Neural cell (in vitro differentiated cells): ENCODE data around the gene C5orf46. TPM values are rescaled to one million over a fixed set of nuclear protein-coding genes. Genes with fewer than 3 reads are reported as not detected.

ENCODE experiments used
- H2AFZ ChIP-seq: fragments of 200-600, 300-800 bp; sonication (generic), shearing (Covaris generic); 2 replicates; pipeline ENCODE4 v1.6.0; 2014; ENCODE audit warnings: low read depth, mild to moderate bottlenecking, antibody characterized with exemption, low read length, moderate library complexity
- H3F3A ChIP-seq: fragments of 200-600 bp; shearing (Covaris generic); 2 replicates; pipeline ENCODE4 v1.6.1; 2016; ENCODE audit warnings: mild to moderate bottlenecking, moderate library complexity, mixed read lengths, antibody characterized with exemption, low read length; ENCODE audit not compliant: insufficient read depth, poor library complexity, severe bottlenecking
- H3K27ac ChIP-seq: fragments of 200-600, 300-800 bp; sonication (generic), shearing (Covaris generic); 2 replicates; pipeline ENCODE4 v1.5.1; 2014; ENCODE audit warnings: mild to moderate bottlenecking, low read length, moderate library complexity
- H3K27me3 ChIP-seq: fragments of 300-800, 200-600 bp; sonication (generic), shearing (Covaris generic); 2 replicates; pipeline ENCODE4 v1.6.0; 2014; ENCODE audit warnings: mild to moderate bottlenecking, low read depth, low read length, moderate library complexity; ENCODE audit not compliant: insufficient read depth
- H3K36me3 ChIP-seq: fragments of 300-800, 200-600 bp; sonication (generic), shearing (Covaris generic); 2 replicates; pipeline ENCODE4 v1.5.1; 2014; ENCODE audit warnings: mild to moderate bottlenecking, antibody characterized with exemption, low read length, moderate library complexity; ENCODE audit not compliant: insufficient read depth
- H3K4me2 ChIP-seq: fragments of 300-800, 200-600 bp; sonication (generic), shearing (Covaris generic); 2 replicates; pipeline ENCODE4 v1.6.0; 2014; ENCODE audit warnings: mild to moderate bottlenecking, low read length
- H3K4me3 ChIP-seq: fragments of 300-800, 200-600 bp; sonication (generic), shearing (Covaris generic); 2 replicates; pipeline ENCODE4 v1.5.1; 2014; ENCODE audit warnings: mild to moderate bottlenecking, low read length, moderate library complexity
- H3K79me2 ChIP-seq: fragments of 200-600 bp; shearing (Covaris generic); replicated peaks from 2 replicates; pipeline ENCODE4 v1.6.0; 2014; ENCODE audit warnings: mild to moderate bottlenecking, low read length, moderate library complexity; ENCODE audit not compliant: insufficient read depth
- H3K9ac ChIP-seq: fragments of 300-800, 200-600 bp; sonication (generic), shearing (Covaris generic); 2 replicates; pipeline ENCODE4 v1.6.1; 2016; ENCODE audit warnings: mild to moderate bottlenecking, low read length, mixed read lengths
- H3K9me2 ChIP-seq: fragments of 200-600 bp; shearing (Covaris generic); 2 replicates; pipeline ENCODE4 v1.6.1; 2016; ENCODE audit warnings: mild to moderate bottlenecking, low read length, mixed read lengths; ENCODE audit not compliant: insufficient read depth
- H3K9me3 ChIP-seq: fragments of 200-600, 300-800 bp; sonication (generic), shearing (Covaris generic); 2 replicates; pipeline ENCODE4 v1.6.1; 2016; ENCODE audit warnings: mild to moderate bottlenecking, mixed run types, low read length, moderate library complexity, mixed read lengths
- H4K20me1 ChIP-seq: fragments of 200-600 bp; shearing (Covaris generic); 2 replicates; pipeline ENCODE4 v1.6.1; 2016; ENCODE audit warnings: mild to moderate bottlenecking, mixed run types; ENCODE audit not compliant: insufficient read depth
- CTCF ChIP-seq: fragments of 450-650 bp; IDR thresholded peaks from 2 replicates; pipeline ENCODE4 v1.5.1; 2014; ENCODE audit warnings: antibody characterized with exemption, mild to moderate bottlenecking, moderate library complexity; ENCODE audit not compliant: poor library complexity, severe bottlenecking
- EP300 ChIP-seq: fragments of 450-650 bp; conservative IDR thresholded peaks from 2 replicates; pipeline ENCODE4 v1.6.1; 2014; ENCODE audit warnings: antibody characterized with exemption, mild to moderate bottlenecking, moderate library complexity; ENCODE audit not compliant: poor library complexity, severe bottlenecking
- EZH2 ChIP-seq: fragments of 200-600, 300-800 bp; shearing (Covaris generic), sonication (generic); IDR thresholded peaks from 2 replicates; pipeline ENCODE4 v1.6.1; 2014; ENCODE audit warnings: antibody characterized with exemption, low read length, borderline replicate concordance, mild to moderate bottlenecking; ENCODE audit not compliant: insufficient read depth, poor library complexity, severe bottlenecking
- MXI1 ChIP-seq: fragments of 450-650 bp; conservative IDR thresholded peaks from 2 replicates; pipeline ENCODE4 v1.6.1; 2014; ENCODE audit warnings: antibody characterized with exemption, mild to moderate bottlenecking; ENCODE audit not compliant: poor library complexity, severe bottlenecking
- POLR2AphosphoS5 ChIP-seq: IDR thresholded peaks from 2 replicates; pipeline ENCODE4 v1.6.1; 2012
- RAD21 ChIP-seq: fragments of 450-650 bp; conservative IDR thresholded peaks from 2 replicates; pipeline ENCODE4 v1.6.1; 2014; ENCODE audit warnings: antibody characterized with exemption, mild to moderate bottlenecking, moderate library complexity
- REST ChIP-seq: IDR thresholded peaks from 2 replicates; pipeline ENCODE4 v1.6.1; 2012; ENCODE audit warnings: borderline replicate concordance
- SMC3 ChIP-seq: fragments of 450-650 bp; conservative IDR thresholded peaks from 2 replicates; pipeline ENCODE4 v1.6.1; 2014; ENCODE audit warnings: antibody characterized with exemption, mild to moderate bottlenecking, moderate library complexity; ENCODE audit not compliant: poor library complexity
- TAF1 ChIP-seq: IDR thresholded peaks from 2 replicates; pipeline ENCODE4 v1.6.1; 2012; ENCODE audit warnings: low read depth
- polyA plus RNA-seq: library from polyadenylated mRNA; depleted of rRNA; stranded (reverse); fragments of >200 nt; gene quantifications from 2 replicates; pipeline ENCODE4 v1.2.3, GENCODE V29; 2014

C5orf46 gene
- polyA plus RNA-seq, 1 donor from 2014 or later: not detected

- Histone ChIP-seq H3K27ac (no peak overlapping the region), H3F3A (no peaks in the 10 kb centered on the region), H3K79me2 (no peaks in the 10 kb centered on the region), H4K20me1 (no peaks in the 10 kb centered on the region), H2AFZ (no peak overlapping the region), H3K4me2 (no peak overlapping the region), H3K4me3 (no peak overlapping the region), H3K36me3 (no peaks in the 10 kb centered on the region), H3K27me3 (no peaks in the 10 kb centered on the region), H3K9me3 (no peaks in the 10 kb centered on the region), H3K9me2 (no peaks in the 10 kb centered on the region), H3K9ac (no peak overlapping the region)
- no peak for TF ChIP-seq SMC3
- no peak for TF ChIP-seq EZH2
- TF ChIP-seq MXI1: no peak
- no peak for TF ChIP-seq EP300
- TF ChIP-seq TAF1: no peak
- no peak for TF ChIP-seq RAD21
- no peak for TF ChIP-seq POLR2AphosphoS5
- no peak for TF ChIP-seq CTCF
- no peak for TF ChIP-seq REST
Measured at GRCh38 chr5:147842869-147843268, 63.5 kb downstream of the C5orf46 start.

Other genes with a start within 250 kb of the C5orf46 start
- 44.0 and 46.3 TPM in 2 replicates for gene JAKMIP2, start 123.8 kb downstream of the C5orf46 start, polyA plus RNA-seq
- not detected in 2 replicates for gene SPINK1, start 74.9 kb downstream of the C5orf46 start, polyA plus RNA-seq
- gene SCGB3A2, start 27.8 kb downstream of the C5orf46 start, polyA plus RNA-seq: not detected in 2 replicates
- 1.8 and 3.7 TPM in 2 replicates for gene SPINK5, start 157.4 kb upstream of the C5orf46 start, polyA plus RNA-seq